ENCODE measurements around the gene BORCS5.

BORCS5 gene

GRCh38 chr12:12365931-12366431 lies 9.1 kb downstream of the BORCS5 start:
- TF ChIP-seq SIN3A (IDR thresholded peaks at IDR 0.05; ENCODE audit: borderline replicate concordance, insufficient read depth, low read length) (no peak), REST (IDR thresholded peaks at IDR 0.05; ENCODE audit: insufficient read depth in 1 of 2, low read depth in 2 of 2, low read length in 2 of 2) (no peak), FOXP2 (optimal IDR thresholded peaks at IDR 0.05; ENCODE audit: borderline replicate concordance, extremely low read depth, extremely low read length, insufficient read depth) (no peak), POLR2AphosphoS5 (IDR thresholded peaks at IDR 0.05; ENCODE audit: low read depth, low read length) (no peak), TAF1 (IDR thresholded peaks at IDR 0.05; ENCODE audit: borderline replicate concordance, insufficient read depth, low read length) (no peak)

- TF ChIP-seq POLR2AphosphoS5 (IDR thresholded peaks at IDR 0.05; ENCODE audit: low read depth, low read length) (no peak), REST (IDR thresholded peaks at IDR 0.05; ENCODE audit: insufficient read depth in 1 of 2, low read depth in 2 of 2, low read length in 2 of 2) (no peak), SIN3A (IDR thresholded peaks at IDR 0.05; ENCODE audit: borderline replicate concordance, insufficient read depth, low read length) (no peak), TAF1 (IDR thresholded peaks at IDR 0.05; ENCODE audit: borderline replicate concordance, insufficient read depth, low read length) (no peak), FOXP2 (optimal IDR thresholded peaks at IDR 0.05; ENCODE audit: borderline replicate concordance, extremely low read depth, extremely low read length, insufficient read depth) (no peak)
Measured at GRCh38 chr12:12366701-12367481, 10.0 kb downstream of the BORCS5 start.

- TF ChIP-seq TAF1 (IDR thresholded peaks at IDR 0.05; ENCODE audit: borderline replicate concordance, insufficient read depth, low read length) (no peak), POLR2AphosphoS5 (IDR thresholded peaks at IDR 0.05; ENCODE audit: low read depth, low read length) (no peak), SIN3A (IDR thresholded peaks at IDR 0.05; ENCODE audit: borderline replicate concordance, insufficient read depth, low read length) (no peak), FOXP2 (optimal IDR thresholded peaks at IDR 0.05; ENCODE audit: borderline replicate concordance, extremely low read depth, extremely low read length, insufficient read depth) (no peak), REST (IDR thresholded peaks at IDR 0.05; ENCODE audit: insufficient read depth in 1 of 2, low read depth in 2 of 2, low read length in 2 of 2) (no peak)
Measured at GRCh38 chr12:12367482-12367998, 10.7 kb downstream of the BORCS5 start.

GRCh38 chr12:12372946-12373722 lies 16.3 kb downstream of the BORCS5 start:
- TF ChIP-seq FOXP2 (optimal IDR thresholded peaks at IDR 0.05; ENCODE audit: borderline replicate concordance, extremely low read depth, extremely low read length, insufficient read depth) (no peak), SIN3A (IDR thresholded peaks at IDR 0.05; ENCODE audit: borderline replicate concordance, insufficient read depth, low read length) (no peak)

GRCh38 chr12:12376646-12377448 lies 20.0 kb downstream of the BORCS5 start:
- TF ChIP-seq FOXP2 (optimal IDR thresholded peaks at IDR 0.05; ENCODE audit: borderline replicate concordance, extremely low read depth, extremely low read length, insufficient read depth): no peak
- no peak for TF ChIP-seq SIN3A (IDR thresholded peaks at IDR 0.05; ENCODE audit: borderline replicate concordance, insufficient read depth, low read length)
- 0 out of 2 replicates have a peak, but pooled peaks have one; percentile 24 for TF ChIP-seq TAF1 (IDR thresholded peaks at IDR 0.05; ENCODE audit: borderline replicate concordance, insufficient read depth, low read length)

Data from PFSK-1 (cell line).